Osteocyte (in vitro differentiated cells): ENCODE measurements around the gene ADRA1B. TPM values are rescaled to one million over a fixed set of nuclear protein-coding genes. Genes with fewer than 3 reads are reported as not detected.

Experiments used
- DNase-seq: peaks from one replicate; pipeline ENCODE4 v3.0.0; 2021; ENCODE audit warnings: mixed read lengths; ENCODE audit not compliant: unreplicated experiment; ENCODE audit errors: extremely low spot score
- H3K27ac Mint-ChIP-seq: one replicate; pipeline ENCODE4 v1.8.0; 2021; ENCODE audit warnings: mild to moderate bottlenecking, mixed read lengths; ENCODE audit not compliant: unreplicated experiment
- H3K27me3 Mint-ChIP-seq: one replicate; pipeline ENCODE4 v1.8.0; 2021; ENCODE audit warnings: mixed read lengths; ENCODE audit not compliant: unreplicated experiment
- H3K36me3 Mint-ChIP-seq: one replicate; pipeline ENCODE4 v1.8.0; 2021; ENCODE audit warnings: mixed read lengths; ENCODE audit not compliant: unreplicated experiment
- H3K4me1 Mint-ChIP-seq: one replicate; pipeline ENCODE4 v1.8.0; 2021; ENCODE audit warnings: mixed read lengths; ENCODE audit not compliant: unreplicated experiment
- H3K4me3 Mint-ChIP-seq: one replicate; pipeline ENCODE4 v1.8.0; 2021; ENCODE audit warnings: mild to moderate bottlenecking, moderate library complexity, mixed read lengths; ENCODE audit not compliant: unreplicated experiment
- H3K9me3 Mint-ChIP-seq: one replicate; pipeline ENCODE4 v1.8.0; 2021; ENCODE audit warnings: mixed read lengths; ENCODE audit not compliant: unreplicated experiment
- total RNA-seq: library from RNA; stranded (reverse); gene quantifications from 2 replicates; pipeline ENCODE4 v1.2.1, GENCODE V29; 2021
- TF ChIP-seq, protein P1 (sequence below): fragments of 200-600 bp; sonication (generic); IDR thresholded peaks from 2 replicates; pipeline ENCODE4 v1.5.0; 2021; ENCODE audit warnings: antibody characterized with exemption, mild to moderate bottlenecking, moderate library complexity

The ADRA1B gene
- total RNA-seq, 1 donor from 2014 or later: 4.0 TPM

DNA sequence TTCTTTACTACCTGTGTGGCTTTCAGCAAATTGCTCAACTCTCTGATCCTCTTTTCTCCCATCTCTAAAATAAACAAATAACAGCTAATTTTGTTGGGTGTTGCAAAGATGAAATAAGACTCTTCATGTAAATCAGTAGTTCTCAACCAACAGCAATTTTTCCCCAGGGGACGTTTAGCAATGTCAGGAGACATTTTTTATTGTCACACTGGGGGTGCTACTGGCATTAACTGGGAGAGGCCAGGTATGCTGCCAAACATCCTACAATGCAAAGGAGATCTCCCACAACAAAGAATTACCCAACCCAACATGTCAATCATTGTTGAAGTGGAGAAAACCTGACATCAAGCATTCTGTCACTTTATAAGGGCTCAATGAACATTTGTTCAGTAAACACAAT is 19.7 kb downstream of the ADRA1B start:
- no peaks in the 10 kb centered on the region for H3K36me3 Mint-ChIP-seq
- H3K4me1 Mint-ChIP-seq: no peaks in the 10 kb centered on the region
- no peak for DNase-seq
- no peak overlapping the region for H3K27ac Mint-ChIP-seq
- no peaks in the 10 kb centered on the region for H3K9me3 Mint-ChIP-seq
- peaks cover 8% of the 10 kb centered on the region for H3K27me3 Mint-ChIP-seq
- TF ChIP-seq, protein P1, sequence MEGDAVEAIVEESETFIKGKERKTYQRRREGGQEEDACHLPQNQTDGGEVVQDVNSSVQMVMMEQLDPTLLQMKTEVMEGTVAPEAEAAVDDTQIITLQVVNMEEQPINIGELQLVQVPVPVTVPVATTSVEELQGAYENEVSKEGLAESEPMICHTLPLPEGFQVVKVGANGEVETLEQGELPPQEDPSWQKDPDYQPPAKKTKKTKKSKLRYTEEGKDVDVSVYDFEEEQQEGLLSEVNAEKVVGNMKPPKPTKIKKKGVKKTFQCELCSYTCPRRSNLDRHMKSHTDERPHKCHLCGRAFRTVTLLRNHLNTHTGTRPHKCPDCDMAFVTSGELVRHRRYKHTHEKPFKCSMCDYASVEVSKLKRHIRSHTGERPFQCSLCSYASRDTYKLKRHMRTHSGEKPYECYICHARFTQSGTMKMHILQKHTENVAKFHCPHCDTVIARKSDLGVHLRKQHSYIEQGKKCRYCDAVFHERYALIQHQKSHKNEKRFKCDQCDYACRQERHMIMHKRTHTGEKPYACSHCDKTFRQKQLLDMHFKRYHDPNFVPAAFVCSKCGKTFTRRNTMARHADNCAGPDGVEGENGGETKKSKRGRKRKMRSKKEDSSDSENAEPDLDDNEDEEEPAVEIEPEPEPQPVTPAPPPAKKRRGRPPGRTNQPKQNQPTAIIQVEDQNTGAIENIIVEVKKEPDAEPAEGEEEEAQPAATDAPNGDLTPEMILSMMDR: no peak
- no peak overlapping the region for H3K4me3 Mint-ChIP-seq

DNA sequence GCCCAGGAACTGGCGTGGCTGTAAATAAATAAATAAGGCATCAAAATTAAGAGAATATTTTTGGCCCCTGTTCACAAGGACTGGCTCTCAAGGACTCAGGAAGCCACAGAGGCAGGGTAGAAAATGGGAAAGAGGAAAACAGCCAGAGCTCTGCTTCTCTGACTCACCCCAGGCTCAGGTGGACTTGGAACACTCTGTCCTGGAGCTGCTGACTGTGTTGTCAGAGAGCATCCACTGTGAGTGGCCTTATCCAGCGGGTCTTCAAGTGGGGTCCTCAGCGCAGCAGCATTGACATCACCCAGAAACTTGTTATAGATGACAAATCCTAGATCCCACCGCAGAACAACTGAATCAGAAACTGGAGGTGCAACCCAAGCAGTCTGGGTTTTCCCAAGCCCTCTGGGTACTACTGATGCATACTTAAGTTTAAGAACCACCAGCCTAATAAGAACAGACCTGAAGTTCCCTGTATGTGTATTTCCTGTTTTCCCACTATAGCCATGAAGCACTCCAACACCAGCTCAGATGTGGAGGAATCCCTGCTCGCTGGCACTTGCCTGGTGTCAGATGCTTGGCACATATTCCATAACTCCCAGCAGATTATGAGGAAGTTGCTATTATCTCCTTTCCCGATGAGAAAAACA is 20.5 kb downstream of the ADRA1B start:
- H3K36me3 Mint-ChIP-seq: no peaks in the 10 kb centered on the region
- TF ChIP-seq, protein P1: no peak
- peaks cover 12% of the 10 kb centered on the region for H3K27me3 Mint-ChIP-seq
- no peak for DNase-seq
- no peak overlapping the region for H3K27ac Mint-ChIP-seq
- no peak overlapping the region for H3K4me3 Mint-ChIP-seq
- peaks cover 4% of the 10 kb centered on the region for H3K9me3 Mint-ChIP-seq
- no peaks in the 10 kb centered on the region for H3K4me1 Mint-ChIP-seq

DNA sequence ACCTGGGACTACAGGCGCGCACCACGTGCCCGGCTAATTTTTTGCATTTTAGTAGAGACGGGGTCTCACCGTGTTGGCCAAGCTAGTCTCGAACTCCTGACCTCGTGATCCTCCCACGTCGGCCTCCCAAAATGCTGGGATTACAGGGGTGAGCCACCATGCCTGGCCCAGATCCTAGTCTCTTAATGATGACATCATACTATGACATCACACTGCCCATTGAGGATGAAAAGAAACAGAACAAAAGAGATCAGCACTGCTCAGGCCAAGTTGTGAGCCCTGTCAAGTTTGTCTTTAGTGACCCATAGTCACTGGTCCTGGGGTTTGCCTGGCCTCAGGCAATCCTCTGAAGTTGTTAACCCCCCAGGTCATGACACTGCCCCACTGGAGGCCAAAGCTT is 21.3 kb downstream of the ADRA1B start:
- H3K4me1 Mint-ChIP-seq: no peaks in the 10 kb centered on the region
- H3K27ac Mint-ChIP-seq: no peak overlapping the region
- no peak for DNase-seq
- TF ChIP-seq, protein P1: no peak
- H3K36me3 Mint-ChIP-seq: no peaks in the 10 kb centered on the region
- H3K27me3 Mint-ChIP-seq: peaks cover 12% of the 10 kb centered on the region
- no peak overlapping the region for H3K4me3 Mint-ChIP-seq
- H3K9me3 Mint-ChIP-seq: peaks cover 4% of the 10 kb centered on the region

DNA sequence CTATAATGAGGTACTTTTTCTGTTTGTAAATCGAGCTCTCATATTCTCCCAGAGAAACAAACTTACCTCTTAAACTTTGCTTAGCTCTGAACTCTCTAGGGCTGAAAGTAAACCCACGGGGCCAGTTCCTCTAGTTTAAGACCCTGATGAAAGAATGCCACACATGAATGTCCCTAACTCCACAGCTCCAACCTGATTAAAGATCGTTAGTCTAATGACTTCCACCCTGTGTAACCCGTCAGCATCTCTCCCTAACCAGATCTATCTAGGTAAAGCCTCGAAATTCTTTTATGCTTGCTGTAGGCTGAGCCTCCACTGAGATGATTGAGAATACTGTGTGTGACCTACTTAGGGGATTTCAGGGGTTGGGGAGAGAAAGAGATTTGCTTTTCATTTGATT is 27.0 kb downstream of the ADRA1B start:
- Mint-ChIP-seq H3K36me3 (no peaks in the 10 kb centered on the region), H3K27ac (no peak overlapping the region), H3K4me1 (no peaks in the 10 kb centered on the region), H3K4me3 (no peak overlapping the region), H3K9me3 (peaks cover 4% of the 10 kb centered on the region), H3K27me3 (peaks cover 12% of the 10 kb centered on the region)
- no peak for DNase-seq
- TF ChIP-seq, protein P1: no peak

DNA sequence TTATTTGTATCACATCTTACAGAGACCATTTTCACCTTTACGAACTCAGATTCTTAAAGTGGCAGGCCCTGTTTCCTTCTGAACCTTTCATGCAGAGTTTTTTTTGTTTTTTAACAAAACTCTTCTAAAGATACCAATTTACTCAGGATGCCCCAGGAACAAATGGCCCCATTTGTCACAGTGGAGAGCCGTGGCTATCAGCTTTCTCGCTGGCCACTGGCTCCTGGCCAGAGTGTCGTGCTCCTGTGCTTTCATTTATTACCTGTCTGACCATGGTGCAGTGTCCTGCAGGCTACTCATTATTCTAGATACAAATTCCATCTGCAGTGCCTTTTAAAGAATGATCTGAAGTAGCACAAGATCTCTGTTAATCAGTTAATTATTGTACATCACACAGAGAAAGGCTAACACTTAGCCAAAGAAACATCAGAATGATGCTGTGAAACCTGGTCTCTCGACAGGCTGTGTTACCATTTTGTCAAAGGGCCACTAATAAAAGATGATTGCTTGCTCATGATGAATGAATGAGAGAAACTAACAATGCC is 27.8 kb downstream of the ADRA1B start:
- Mint-ChIP-seq H3K4me3 (no peak overlapping the region), H3K9me3 (peaks cover 4% of the 10 kb centered on the region), H3K36me3 (no peaks in the 10 kb centered on the region), H3K27me3 (peaks cover 10% of the 10 kb centered on the region), H3K4me1 (no peaks in the 10 kb centered on the region), H3K27ac (no peak overlapping the region)
- no peak for DNase-seq
- TF ChIP-seq, protein P1: no peak
